Nephron progenitor cell (in vitro differentiated cells): ENCODE results near the gene STIM2.

Source experiments
- DNase-seq: peaks from one replicate; pipeline ENCODE4 v3.0.0; 2021
- H3K27ac Mint-ChIP-seq: 2 replicates; pipeline ENCODE4 v1.8.0; 2021; ENCODE audit warnings: mild to moderate bottlenecking, moderate library complexity, mixed read lengths
- H3K27me3 Mint-ChIP-seq: 2 replicates; pipeline ENCODE4 v1.8.0; 2021; ENCODE audit warnings: mild to moderate bottlenecking, low read depth, mixed read lengths; ENCODE audit not compliant: poor library complexity
- H3K36me3 Mint-ChIP-seq: 2 replicates; pipeline ENCODE4 v1.8.0; 2021; ENCODE audit warnings: low read depth, mixed read lengths
- H3K4me1 Mint-ChIP-seq: 2 replicates; pipeline ENCODE4 v1.8.0; 2021; ENCODE audit warnings: mixed read lengths
- H3K4me3 Mint-ChIP-seq: 2 replicates; pipeline ENCODE4 v1.8.0; 2021; ENCODE audit warnings: mild to moderate bottlenecking, moderate library complexity, mixed read lengths
- H3K9me3 Mint-ChIP-seq: 2 replicates; pipeline ENCODE4 v1.8.0; 2021; ENCODE audit warnings: mild to moderate bottlenecking, moderate library complexity, mixed read lengths
- TF ChIP-seq, protein P1 (sequence below): fragments of 200-600 bp; sonication (generic); IDR thresholded peaks from 2 replicates; pipeline ENCODE4 v1.5.0; 2021; ENCODE audit warnings: antibody characterized with exemption

STIM2 gene

DNA sequence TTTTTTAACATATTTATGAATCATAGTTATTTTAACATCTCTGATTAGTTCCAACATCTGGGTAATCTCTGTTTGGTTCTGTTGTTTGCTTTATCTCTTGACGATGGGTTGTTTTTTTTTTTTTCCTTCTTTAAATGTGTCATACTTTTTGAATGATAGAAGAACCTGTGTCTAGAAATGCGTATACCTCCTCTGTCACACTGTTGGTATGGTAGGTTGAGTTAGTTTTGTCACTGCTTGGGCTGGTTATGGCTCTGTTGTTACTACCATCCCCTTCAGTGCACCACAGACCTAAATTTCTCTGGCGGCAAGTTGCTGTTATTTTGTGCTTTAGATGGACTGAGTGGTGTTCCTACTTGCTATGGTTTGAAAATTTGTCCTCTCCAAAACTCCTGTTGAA lies 16.8 kb downstream of the STIM2 start:
- Mint-ChIP-seq H3K36me3 (peaks cover 35% of the 10 kb centered on the region), H3K9me3 (peaks cover 24% of the 10 kb centered on the region), H3K4me1 (no peaks in the 10 kb centered on the region), H3K27me3 (no peaks in the 10 kb centered on the region), H3K27ac (no peak overlapping the region), H3K4me3 (no peak overlapping the region)
- TF ChIP-seq, protein P1, sequence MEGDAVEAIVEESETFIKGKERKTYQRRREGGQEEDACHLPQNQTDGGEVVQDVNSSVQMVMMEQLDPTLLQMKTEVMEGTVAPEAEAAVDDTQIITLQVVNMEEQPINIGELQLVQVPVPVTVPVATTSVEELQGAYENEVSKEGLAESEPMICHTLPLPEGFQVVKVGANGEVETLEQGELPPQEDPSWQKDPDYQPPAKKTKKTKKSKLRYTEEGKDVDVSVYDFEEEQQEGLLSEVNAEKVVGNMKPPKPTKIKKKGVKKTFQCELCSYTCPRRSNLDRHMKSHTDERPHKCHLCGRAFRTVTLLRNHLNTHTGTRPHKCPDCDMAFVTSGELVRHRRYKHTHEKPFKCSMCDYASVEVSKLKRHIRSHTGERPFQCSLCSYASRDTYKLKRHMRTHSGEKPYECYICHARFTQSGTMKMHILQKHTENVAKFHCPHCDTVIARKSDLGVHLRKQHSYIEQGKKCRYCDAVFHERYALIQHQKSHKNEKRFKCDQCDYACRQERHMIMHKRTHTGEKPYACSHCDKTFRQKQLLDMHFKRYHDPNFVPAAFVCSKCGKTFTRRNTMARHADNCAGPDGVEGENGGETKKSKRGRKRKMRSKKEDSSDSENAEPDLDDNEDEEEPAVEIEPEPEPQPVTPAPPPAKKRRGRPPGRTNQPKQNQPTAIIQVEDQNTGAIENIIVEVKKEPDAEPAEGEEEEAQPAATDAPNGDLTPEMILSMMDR = no peak
- no peak for DNase-seq

DNA sequence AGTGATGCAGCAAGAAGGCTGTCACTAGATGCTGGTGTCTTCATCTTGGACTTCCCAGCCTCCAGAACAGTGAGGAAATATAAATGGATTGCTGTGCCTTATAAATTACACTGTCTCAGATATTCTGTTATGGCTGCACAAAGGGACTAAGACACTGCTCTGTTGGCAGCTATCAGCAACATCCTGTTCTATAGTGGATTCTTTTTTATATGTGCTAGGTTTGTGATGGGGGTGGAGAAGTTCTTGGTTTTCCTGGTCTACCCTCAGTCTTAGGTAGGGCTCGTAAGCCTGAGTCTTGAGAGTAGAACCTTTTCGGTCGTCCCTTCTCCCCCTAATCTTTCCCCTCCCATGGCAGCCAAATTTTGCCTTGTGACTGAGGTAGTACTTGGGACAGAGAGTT lies 17.3 kb downstream of the STIM2 start:
- no peak for DNase-seq

DNA sequence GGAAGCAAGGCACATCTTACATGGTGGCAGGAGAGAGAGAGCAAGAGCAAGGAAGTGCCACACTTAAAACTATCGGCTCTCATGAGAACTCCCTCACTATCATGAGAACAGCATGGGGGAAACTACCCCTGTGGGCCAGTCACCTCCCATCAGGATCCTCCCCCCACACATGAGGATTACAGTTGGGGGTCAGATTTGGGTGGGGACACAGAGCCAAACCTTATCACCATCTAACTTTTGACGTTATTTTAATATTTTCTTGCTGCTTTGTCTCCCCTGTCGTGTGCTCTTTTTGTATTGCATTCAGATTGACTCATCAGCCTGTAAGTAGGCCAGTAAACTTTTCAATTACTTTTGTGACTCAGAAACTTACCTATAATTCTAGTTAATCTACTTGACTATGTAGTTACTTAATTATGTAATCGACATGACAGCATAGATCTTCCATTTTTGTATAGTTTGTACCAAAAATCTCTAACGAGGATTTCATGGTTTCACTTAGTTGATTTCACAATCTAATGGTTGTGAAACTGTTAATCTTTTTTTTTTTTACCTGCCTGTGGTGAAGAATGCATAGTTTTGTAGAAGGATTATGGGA lies 18.3 kb downstream of the STIM2 start:
- Mint-ChIP-seq H3K4me3 (no peak overlapping the region), H3K36me3 (peaks cover 30% of the 10 kb centered on the region), H3K27me3 (no peaks in the 10 kb centered on the region), H3K9me3 (peaks cover 24% of the 10 kb centered on the region), H3K4me1 (no peaks in the 10 kb centered on the region), H3K27ac (peak overlapping the region; percentile 43)
- no peak for DNase-seq
- TF ChIP-seq, protein P1 = no peak

More for the DNA sequence above, 17.3 kb downstream of the STIM2 start:
- Mint-ChIP-seq H3K27me3 (no peaks in the 10 kb centered on the region), H3K27ac (no peak overlapping the region), H3K36me3 (peaks cover 30% of the 10 kb centered on the region), H3K9me3 (peaks cover 24% of the 10 kb centered on the region), H3K4me1 (no peaks in the 10 kb centered on the region), H3K4me3 (no peak overlapping the region)
- TF ChIP-seq, protein P1 = no peak

DNA sequence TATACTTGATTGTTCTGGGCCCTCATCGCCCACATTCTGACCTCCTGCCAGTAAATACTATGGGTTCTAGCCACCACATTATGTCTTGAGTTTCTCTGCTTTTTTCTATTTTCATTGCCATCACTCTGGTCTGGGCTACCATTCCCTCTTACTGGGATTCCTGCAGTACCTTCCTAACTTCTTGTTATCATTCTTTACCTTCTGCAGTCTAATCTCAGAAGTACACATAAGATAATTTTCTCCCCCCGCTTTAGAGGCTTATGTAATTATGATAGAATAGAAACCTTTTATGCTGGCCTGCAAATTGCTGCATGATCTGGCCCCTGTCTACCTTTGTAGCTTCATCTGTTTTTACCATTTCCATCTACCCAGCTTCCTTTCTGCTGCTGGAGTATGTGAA lies 19.2 kb downstream of the STIM2 start:
- DNase-seq = no peak
- Mint-ChIP-seq H3K27ac (no peak overlapping the region), H3K4me3 (no peak overlapping the region), H3K4me1 (no peaks in the 10 kb centered on the region), H3K36me3 (peaks cover 30% of the 10 kb centered on the region), H3K9me3 (peaks cover 24% of the 10 kb centered on the region), H3K27me3 (no peaks in the 10 kb centered on the region)
- TF ChIP-seq, protein P1 = no peak

DNA sequence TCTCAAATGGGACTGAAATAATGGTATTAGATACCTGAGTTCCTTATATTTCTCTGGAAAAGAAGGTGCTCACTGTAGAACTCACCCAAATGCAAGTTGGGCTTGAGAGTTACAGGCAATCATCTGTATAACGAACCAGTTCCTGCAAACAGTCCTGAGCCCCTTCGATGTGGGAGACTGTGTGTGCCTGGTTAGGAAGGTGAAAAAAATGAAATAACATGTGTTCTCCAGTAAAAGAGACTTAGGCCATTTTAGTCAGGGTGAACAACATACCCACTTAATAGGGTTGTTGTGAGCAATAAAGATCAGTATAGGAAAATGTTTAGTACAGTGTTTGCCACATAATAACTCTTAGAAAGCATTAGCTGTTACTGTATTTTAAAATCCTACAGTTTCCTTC lies 23.4 kb downstream of the STIM2 start:
- TF ChIP-seq, protein P1 = no peak
- Mint-ChIP-seq H3K36me3 (peaks cover 18% of the 10 kb centered on the region), H3K4me1 (no peaks in the 10 kb centered on the region), H3K27me3 (no peaks in the 10 kb centered on the region), H3K27ac (no peak overlapping the region), H3K4me3 (no peak overlapping the region), H3K9me3 (peaks cover 4% of the 10 kb centered on the region)
- DNase-seq = no peak

DNA sequence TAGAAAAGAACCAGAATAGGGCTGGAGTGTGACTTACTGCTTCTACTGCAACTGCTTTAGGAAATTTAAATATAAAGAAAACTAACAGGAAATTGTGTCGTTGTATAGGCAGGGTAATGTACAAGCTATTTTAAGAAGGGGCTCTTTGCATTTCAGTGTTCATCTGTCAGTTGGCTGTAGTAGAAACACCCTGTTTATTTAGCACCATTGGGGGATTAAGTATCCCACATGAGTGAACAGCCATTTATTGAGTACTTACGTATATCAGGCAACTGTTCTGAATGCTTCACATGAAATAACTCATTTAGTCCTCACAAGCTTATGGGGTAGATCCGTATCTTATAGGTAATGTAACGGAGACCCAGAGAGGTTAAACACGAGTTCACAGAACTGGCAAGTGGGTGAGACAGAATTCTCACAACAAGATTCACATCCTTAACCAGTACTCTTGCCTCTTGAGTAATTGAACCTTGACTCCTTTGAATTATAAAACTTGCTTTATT lies 23.9 kb downstream of the STIM2 start:
- H3K36me3 Mint-ChIP-seq = peaks cover 13% of the 10 kb centered on the region
- no peaks in the 10 kb centered on the region for H3K4me1 Mint-ChIP-seq
- peaks cover 4% of the 10 kb centered on the region for H3K9me3 Mint-ChIP-seq
- TF ChIP-seq, protein P1 = no peak
- no peak overlapping the region for H3K27ac Mint-ChIP-seq
- H3K4me3 Mint-ChIP-seq = no peak overlapping the region
- no peak for DNase-seq
- H3K27me3 Mint-ChIP-seq = no peaks in the 10 kb centered on the region
